Heart left ventricle (tissue), 13 donors: ENCODE measurements around the gene KLF7.

Experiments used
- POLR2A ChIP-seq, 2 donors: fragments of 450-650 bp; IDR thresholded peaks; one replicate each; pipeline ENCODE4 v1.6.1; 2017; ENCODE audit warnings: antibody characterized with exemption in 2 of 2, mild to moderate bottlenecking in 2 of 2, moderate library complexity in 2 of 2
- TF ChIP-seq, protein P1 (sequence below), 12 donors: fragments of 200-600 bp; sonication (generic) in 4 of 12; IDR thresholded peaks; one replicate each; pipeline versions ENCODE4 v1.5.0 to v1.8.0; 2018 to 2022; ENCODE audit warnings: antibody characterized with exemption in 12 of 12, mild to moderate bottlenecking in 5 of 12
- donor health status: ischemic (EF 13 %, LVEDD 7.1; RV severe dilation, severe dysfunction).
- donor health status: DM: no; HTN: yes; CAD: no.
- donor health status: DM: no; HTN: no; CAD: no.
- donor health status: ischemic (EF 25% LVEDD 6.9; RV normal size, moderate dysfunction).
- donor health status: ischemic (EF 25% LVEDD 5.7; RV mildly dilated, moderate dysfunction).
- donor health status: ischemic (EF 35%, LVEDD 5.7; RV mildly dilated, moderate dysfunction).
- donor health status: nonischemic (EF 11% LVEDD 7.7; RV severe dilation, severe dysfunction).
- donor health status: DM: yes; HTN: yes; CAD: no.
- donor health status: PGD.
- donor health status: ischemic (EF 29% LVEDD 5.4; RV normal size, mild dysfunction).
- donor health status: nonischemic (EF 23%, LVEDD 6.1; RV moderate dilation, normal function).

DNA sequence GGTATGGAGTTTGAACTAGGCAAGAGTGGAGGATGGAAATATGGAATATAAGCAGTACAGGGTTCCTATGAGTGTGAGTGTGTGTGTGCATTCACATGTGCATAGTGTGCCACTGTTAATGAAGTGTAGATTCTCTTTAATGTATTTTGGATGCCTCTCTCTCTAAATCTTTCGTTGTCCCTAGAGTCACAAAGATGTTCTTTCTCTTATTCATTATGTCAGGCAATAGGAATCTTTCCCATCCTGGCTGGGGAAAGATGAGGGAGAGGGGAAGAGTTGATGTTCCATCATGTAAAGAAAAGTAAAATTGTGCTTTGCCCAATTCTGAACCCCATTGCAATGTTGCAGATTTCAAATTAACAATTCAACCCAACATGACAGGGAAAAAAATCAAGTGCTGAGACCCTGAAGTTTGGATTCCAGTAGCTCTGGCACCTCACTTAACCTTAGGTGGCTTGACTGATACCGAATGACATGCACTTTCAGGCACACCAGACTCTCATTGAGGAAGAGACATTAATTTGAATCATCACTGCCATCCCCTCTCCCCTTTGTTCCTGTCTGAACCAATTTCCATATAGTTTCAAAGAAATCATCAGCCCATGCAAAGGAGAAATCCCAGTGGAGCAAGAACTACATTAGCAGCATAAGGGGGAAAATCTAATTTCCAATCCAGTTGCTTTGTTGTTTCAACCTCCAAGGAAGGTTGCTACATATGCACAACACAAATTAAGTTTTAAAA lies 28.0 kb downstream of the KLF7 start:
- TF ChIP-seq, protein P1, sequence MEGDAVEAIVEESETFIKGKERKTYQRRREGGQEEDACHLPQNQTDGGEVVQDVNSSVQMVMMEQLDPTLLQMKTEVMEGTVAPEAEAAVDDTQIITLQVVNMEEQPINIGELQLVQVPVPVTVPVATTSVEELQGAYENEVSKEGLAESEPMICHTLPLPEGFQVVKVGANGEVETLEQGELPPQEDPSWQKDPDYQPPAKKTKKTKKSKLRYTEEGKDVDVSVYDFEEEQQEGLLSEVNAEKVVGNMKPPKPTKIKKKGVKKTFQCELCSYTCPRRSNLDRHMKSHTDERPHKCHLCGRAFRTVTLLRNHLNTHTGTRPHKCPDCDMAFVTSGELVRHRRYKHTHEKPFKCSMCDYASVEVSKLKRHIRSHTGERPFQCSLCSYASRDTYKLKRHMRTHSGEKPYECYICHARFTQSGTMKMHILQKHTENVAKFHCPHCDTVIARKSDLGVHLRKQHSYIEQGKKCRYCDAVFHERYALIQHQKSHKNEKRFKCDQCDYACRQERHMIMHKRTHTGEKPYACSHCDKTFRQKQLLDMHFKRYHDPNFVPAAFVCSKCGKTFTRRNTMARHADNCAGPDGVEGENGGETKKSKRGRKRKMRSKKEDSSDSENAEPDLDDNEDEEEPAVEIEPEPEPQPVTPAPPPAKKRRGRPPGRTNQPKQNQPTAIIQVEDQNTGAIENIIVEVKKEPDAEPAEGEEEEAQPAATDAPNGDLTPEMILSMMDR (IDR thresholded peaks at IDR 0.05): no peak
- no peak for TF ChIP-seq POLR2A (IDR thresholded peaks at IDR 0.05)
